GM19351 (cell line): ENCODE measurements around the gene HMGXB4.
A peak's percentile ranks its signal among the peaks of the same experiment; 100 is the strongest.

Experiments used
- ATAC-seq: cut with Tn5 transposase; IDR thresholded peaks from one replicate; pipeline ENCODE4 v1.9.1; 2021; ENCODE audit warnings: mild to moderate bottlenecking, moderate library complexity; ENCODE audit not compliant: unreplicated experiment

The HMGXB4 gene

GRCh38 chr22:35257002-35257320, 332 bp upstream of the HMGXB4 start:
- ATAC-seq = peak; percentile 13

- no peak for ATAC-seq
Measured at GRCh38 chr22:35258191-35258988, 1.1 kb downstream of the HMGXB4 start.

- ATAC-seq = no peak
Measured at GRCh38 chr22:35264986-35265385, 7.7 kb downstream of the HMGXB4 start.

- ATAC-seq = no peak
Measured at GRCh38 chr22:35266277-35266676, 9.0 kb downstream of the HMGXB4 start.

- no peak for ATAC-seq
Measured at GRCh38 chr22:35269630-35270029, 12.3 kb downstream of the HMGXB4 start.

GRCh38 chr22:35274154-35274871, 17.0 kb downstream of the HMGXB4 start:
- ATAC-seq = no peak

GRCh38 chr22:35275580-35275979, 18.3 kb downstream of the HMGXB4 start:
- ATAC-seq = no peak

GRCh38 chr22:35276019-35276418, 18.7 kb downstream of the HMGXB4 start:
- ATAC-seq = no peak

- no peak for ATAC-seq
Measured at GRCh38 chr22:35288116-35288515, 30.8 kb downstream of the HMGXB4 start.

- ATAC-seq = no peak
Measured at GRCh38 chr22:35292786-35293185, 35.5 kb downstream of the HMGXB4 start.

- ATAC-seq = no peak
Measured at GRCh38 chr22:35296051-35296450, 38.8 kb downstream of the HMGXB4 start.

GRCh38 chr22:35299217-35299672, 42.0 kb downstream of the HMGXB4 start:
- ATAC-seq = peak; percentile 9

- ATAC-seq = peak; percentile 93
Measured at GRCh38 chr22:35299673-35300499, 42.6 kb downstream of the HMGXB4 start, which contains the start of gene TOM1. Gene TOM1, plus strand, starts transcription at chr22:35299894. Its CDS starts 35 bp downstream, at chr22:35299929.

- ATAC-seq = no peak
Measured at GRCh38 chr22:35301372-35301874, 44.1 kb downstream of the HMGXB4 start.

- no peak for ATAC-seq
Measured at GRCh38 chr22:35303029-35303624, 45.8 kb downstream of the HMGXB4 start.

GRCh38 chr22:35305525-35306070, 48.3 kb downstream of the HMGXB4 start:
- no peak for ATAC-seq

GRCh38 chr22:35306350-35306967, 49.2 kb downstream of the HMGXB4 start:
- ATAC-seq = no peak

- no peak for ATAC-seq
Measured at GRCh38 chr22:35307372-35307771, 50.1 kb downstream of the HMGXB4 start.

GRCh38 chr22:35307892-35308291, 50.6 kb downstream of the HMGXB4 start:
- ATAC-seq = no peak

GRCh38 chr22:35308480-35309021, 51.3 kb downstream of the HMGXB4 start:
- ATAC-seq = no peak
